Cardiac muscle cell (in vitro differentiated cells and primary cell): Measurements from ENCODE around the gene PLCH2. TPM values are rescaled to one million over a fixed set of nuclear protein-coding genes. Genes with fewer than 3 reads are reported as not detected.
A peak's percentile ranks its signal among the peaks of the same experiment; 100 is the strongest.

Experiments
- DNase-seq, 2 donors: peaks; one replicate each; pipeline versions ENCODE4 v3.0.0 to v3.0.0-alpha.2; 2010 to 2017; ENCODE audit warnings: low read depth in 1 of 2, low spot score in 1 of 2
- H3K27ac ChIP-seq: fragments of 200-600 bp; sonication (generic); 2 replicates; pipeline ENCODE4 v1.5.1; 2016
- H3K27me3 ChIP-seq: fragments of 200-600 bp; sonication (generic); 2 replicates; pipeline ENCODE4 v1.6.0; 2016; ENCODE audit warnings: control low read depth
- H3K36me3 ChIP-seq: fragments of 200-600 bp; sonication (generic); 2 replicates; pipeline ENCODE4 v1.5.1; 2016; ENCODE audit warnings: control low read depth
- H3K4me1 ChIP-seq: fragments of 200-600 bp; sonication (generic); 2 replicates; pipeline ENCODE4 v1.8.1; 2017; ENCODE audit warnings: low read depth, mild to moderate bottlenecking, mixed run types
- H3K4me3 ChIP-seq: fragments of 200-600 bp; sonication (generic); 2 replicates; pipeline ENCODE4 v1.5.1; 2016; ENCODE audit warnings: mild to moderate bottlenecking
- H3K9me3 ChIP-seq: fragments of 200-600 bp; sonication (generic); 2 replicates; pipeline ENCODE4 v1.5.1; 2017; ENCODE audit warnings: low read depth, mild to moderate bottlenecking, control low read depth
- polyA plus RNA-seq: library from polyadenylated mRNA; unstranded; fragments of >200 nt; fragmentation: Nextera tagmentation; extraction: Ambion mirVana; gene quantifications from 2 replicates; pipeline ENCODE4 v1.2.1, GENCODE V29; 2016
- total RNA-seq: library from RNA; depleted of rRNA; stranded (reverse); fragments of >200 nt; gene quantifications from 2 replicates; pipeline ENCODE4 v1.2.3, GENCODE V29; 2016
- TF ChIP-seq, protein P1 (sequence below): IDR thresholded peaks from 2 replicates; pipeline ENCODE4 v1.5.1; 2012; ENCODE audit warnings: low read depth, mild to moderate bottlenecking, low read length

PLCH2 gene
- total and polyA plus RNA-seq, 2 experiments from 2014 or later, result 0.33 to 0.44 TPM

DNA sequence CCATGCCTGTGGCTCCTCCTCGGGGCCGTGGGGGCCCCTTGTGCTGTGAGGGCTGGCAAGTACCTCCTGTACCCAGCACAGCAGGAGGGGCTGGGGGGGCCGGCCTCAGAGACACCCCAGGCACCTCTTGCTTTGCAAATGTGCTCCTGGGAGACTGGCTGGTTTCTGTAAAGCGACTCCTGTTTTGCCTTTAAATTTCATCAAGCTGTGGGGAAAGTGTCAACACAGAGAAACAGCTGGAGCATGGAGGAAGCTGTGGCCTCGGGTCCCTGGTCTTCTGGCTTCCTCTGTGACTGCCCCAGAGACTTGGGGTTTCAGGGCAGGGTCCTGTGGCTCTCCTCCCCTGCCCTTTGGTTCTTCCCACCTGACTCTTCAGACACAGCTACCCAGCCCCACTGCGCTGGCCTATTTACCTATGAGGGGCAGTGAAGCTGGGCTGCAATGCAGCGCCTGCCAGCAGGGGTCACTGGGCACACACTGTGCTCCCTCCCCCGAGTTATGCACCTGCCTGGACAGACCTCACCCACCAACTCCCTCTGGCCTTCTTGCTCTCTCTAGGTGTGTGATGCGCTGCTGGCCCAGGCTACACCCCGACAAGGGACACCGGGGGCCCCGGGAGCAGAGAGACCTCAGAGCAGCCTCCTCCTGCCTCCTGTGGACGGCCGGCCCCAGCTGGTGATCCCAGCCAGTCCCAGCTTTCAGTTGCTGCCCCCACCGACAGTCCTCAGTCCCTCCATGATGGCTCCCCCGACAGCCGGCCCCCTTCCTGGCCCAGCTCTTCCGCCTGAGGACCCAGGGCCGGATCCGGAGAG is 46.1 kb upstream of the PLCH2 start:
- TF ChIP-seq, protein P1, sequence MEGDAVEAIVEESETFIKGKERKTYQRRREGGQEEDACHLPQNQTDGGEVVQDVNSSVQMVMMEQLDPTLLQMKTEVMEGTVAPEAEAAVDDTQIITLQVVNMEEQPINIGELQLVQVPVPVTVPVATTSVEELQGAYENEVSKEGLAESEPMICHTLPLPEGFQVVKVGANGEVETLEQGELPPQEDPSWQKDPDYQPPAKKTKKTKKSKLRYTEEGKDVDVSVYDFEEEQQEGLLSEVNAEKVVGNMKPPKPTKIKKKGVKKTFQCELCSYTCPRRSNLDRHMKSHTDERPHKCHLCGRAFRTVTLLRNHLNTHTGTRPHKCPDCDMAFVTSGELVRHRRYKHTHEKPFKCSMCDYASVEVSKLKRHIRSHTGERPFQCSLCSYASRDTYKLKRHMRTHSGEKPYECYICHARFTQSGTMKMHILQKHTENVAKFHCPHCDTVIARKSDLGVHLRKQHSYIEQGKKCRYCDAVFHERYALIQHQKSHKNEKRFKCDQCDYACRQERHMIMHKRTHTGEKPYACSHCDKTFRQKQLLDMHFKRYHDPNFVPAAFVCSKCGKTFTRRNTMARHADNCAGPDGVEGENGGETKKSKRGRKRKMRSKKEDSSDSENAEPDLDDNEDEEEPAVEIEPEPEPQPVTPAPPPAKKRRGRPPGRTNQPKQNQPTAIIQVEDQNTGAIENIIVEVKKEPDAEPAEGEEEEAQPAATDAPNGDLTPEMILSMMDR, result peak; percentile 27
- no peak overlapping the region for H3K27ac ChIP-seq
- H3K9me3 ChIP-seq, result no peaks in the 10 kb centered on the region
- peaks cover 4% of the 10 kb centered on the region for H3K4me1 ChIP-seq
- H3K36me3 ChIP-seq, result no peaks in the 10 kb centered on the region
- H3K27me3 ChIP-seq, result peaks cover 24% of the 10 kb centered on the region
- H3K4me3 ChIP-seq, result no peak overlapping the region
- no peak for DNase-seq

DNA sequence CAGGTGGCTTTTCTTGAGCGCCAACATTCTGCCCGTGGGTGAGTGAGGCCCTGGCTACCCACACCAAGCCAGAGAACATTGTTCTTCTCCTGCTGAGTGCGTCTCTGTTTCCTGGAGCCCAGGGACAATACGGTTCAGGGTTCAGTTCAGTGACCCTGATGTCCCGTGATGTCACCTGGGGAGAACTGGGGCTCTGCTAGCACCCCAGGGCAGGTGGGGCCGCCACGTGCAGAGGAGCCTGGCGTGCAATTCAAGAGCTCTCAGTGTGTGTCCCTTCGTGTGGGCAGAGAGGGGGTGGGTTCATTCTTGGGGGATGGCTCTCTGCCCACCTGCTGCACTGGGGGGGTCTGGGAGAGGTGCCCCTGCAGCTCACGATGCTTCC is 45.5 kb upstream of the PLCH2 start:
- no peak for DNase-seq
- H3K27ac ChIP-seq, result no peak overlapping the region
- no peak overlapping the region for H3K4me3 ChIP-seq
- no peaks in the 10 kb centered on the region for H3K9me3 ChIP-seq
- TF ChIP-seq, protein P1, result no peak
- H3K36me3 ChIP-seq, result no peaks in the 10 kb centered on the region
- H3K4me1 ChIP-seq, result peaks cover 4% of the 10 kb centered on the region
- H3K27me3 ChIP-seq, result peaks cover 29% of the 10 kb centered on the region

DNA sequence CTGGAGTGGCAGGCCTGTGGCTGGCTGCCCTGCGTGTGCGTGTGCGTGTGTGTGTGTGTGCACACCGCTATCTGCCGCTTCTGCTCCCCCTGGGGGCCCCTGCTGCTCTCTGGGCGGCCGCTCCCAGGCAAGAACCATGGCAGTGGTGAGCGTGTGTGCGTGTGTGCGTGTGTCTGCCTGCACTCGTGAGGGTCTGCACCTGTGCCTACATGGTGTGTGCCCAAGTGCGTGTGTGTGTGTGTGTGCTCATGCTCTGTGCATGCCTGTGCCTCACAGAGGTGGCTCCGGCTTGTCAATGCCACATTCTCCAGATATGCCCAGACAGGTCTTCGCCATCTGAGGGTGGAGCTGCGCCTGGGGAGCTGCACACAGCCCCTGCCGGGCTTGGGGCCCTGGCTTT is 45.0 kb upstream of the PLCH2 start:
- TF ChIP-seq, protein P1, result no peak
- Histone ChIP-seq H3K9me3 (no peaks in the 10 kb centered on the region), H3K4me1 (peaks cover 4% of the 10 kb centered on the region), H3K27me3 (peaks cover 32% of the 10 kb centered on the region), H3K4me3 (no peak overlapping the region), H3K27ac (no peak overlapping the region), H3K36me3 (no peaks in the 10 kb centered on the region)
- DNase-seq, result no peak

DNA sequence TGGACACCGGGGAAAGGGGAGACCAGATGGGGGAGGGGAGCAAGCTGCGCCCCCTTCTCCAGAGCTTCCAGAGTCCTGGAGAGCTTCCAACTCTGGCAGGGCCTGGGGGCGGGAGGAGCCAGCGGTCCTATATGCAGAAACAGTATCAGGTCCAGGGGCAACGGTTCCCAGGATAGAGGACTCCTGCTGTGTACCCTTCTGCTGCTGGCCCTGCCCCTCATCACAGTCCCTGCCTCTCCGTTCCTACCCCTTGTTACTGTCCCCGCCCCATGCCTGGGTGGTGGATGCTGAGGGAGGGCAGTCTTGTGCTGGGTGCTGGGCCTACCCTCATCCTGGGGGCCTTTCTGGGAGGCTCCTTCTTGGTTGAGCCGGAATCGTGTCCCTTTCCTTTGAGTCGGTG is 44.6 kb upstream of the PLCH2 start:
- DNase-seq, result no peak
- H3K36me3 ChIP-seq, result no peaks in the 10 kb centered on the region
- H3K9me3 ChIP-seq, result no peaks in the 10 kb centered on the region
- H3K27ac ChIP-seq, result no peak overlapping the region
- H3K27me3 ChIP-seq, result peaks cover 33% of the 10 kb centered on the region
- H3K4me3 ChIP-seq, result no peak overlapping the region
- TF ChIP-seq, protein P1, result no peak
- H3K4me1 ChIP-seq, result peaks cover 4% of the 10 kb centered on the region

DNA sequence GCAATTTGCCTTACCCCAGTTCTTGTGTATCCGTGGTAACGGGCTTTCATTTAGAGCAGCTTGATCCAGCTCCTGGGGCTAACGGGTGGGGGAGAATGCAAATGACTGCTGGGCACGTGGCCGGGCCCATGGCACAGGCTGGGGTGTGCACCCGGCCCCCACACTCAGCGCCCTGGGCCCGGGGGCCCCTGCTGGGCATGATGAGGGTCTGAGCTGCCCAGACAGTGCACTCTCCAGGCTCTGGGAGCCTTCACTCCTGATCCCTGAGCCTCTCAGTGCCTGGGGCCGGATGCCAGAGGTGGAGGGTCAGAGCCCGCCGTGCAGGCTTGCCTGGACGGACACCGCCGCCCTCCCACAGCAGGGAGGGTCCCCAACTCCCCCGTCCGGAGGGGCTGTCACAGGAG is 43.6 kb upstream of the PLCH2 start:
- no peaks in the 10 kb centered on the region for H3K9me3 ChIP-seq
- DNase-seq, result no peak
- H3K27ac ChIP-seq, result no peak overlapping the region
- TF ChIP-seq, protein P1, result no peak
- H3K27me3 ChIP-seq, result peaks cover 36% of the 10 kb centered on the region
- H3K4me3 ChIP-seq, result no peak overlapping the region
- peaks cover 4% of the 10 kb centered on the region for H3K4me1 ChIP-seq
- no peaks in the 10 kb centered on the region for H3K36me3 ChIP-seq
